GM21526 (cell line): Measurements from ENCODE around the gene DEAF1.
"Not testable (repeated sequence)": the region's sequence is repeated elsewhere in the genome, so short reads cannot be mapped to it uniquely, and the experiment has no call there.

Source experiments
- ATAC-seq: cut with Tn5 transposase; IDR thresholded peaks from one replicate; pipeline ENCODE4 v1.9.1; 2021; ENCODE audit warnings: moderate library complexity; ENCODE audit not compliant: unreplicated experiment, low FRiP score

Gene DEAF1

DNA sequence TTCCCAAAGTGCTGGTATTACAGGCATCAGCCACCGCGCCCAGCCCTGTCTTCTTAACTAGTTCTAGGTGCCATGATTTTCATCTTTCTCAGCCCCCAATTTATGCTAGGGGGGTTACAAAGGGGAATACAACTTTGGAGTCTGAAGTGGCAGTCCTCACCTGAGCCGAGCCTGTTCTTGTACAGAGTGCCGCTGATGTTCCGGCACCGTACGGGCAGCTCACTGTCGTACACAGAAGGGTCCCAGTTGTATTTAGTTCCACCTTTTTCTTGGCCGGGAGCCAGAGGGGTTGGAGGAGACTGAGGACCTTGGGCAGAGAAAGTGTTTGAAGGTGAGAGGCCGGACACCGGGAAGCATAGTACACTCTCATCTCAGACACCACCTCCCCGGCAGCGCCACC lies 7.3 kb downstream of the DEAF1 start:
- no peak for ATAC-seq

DNA sequence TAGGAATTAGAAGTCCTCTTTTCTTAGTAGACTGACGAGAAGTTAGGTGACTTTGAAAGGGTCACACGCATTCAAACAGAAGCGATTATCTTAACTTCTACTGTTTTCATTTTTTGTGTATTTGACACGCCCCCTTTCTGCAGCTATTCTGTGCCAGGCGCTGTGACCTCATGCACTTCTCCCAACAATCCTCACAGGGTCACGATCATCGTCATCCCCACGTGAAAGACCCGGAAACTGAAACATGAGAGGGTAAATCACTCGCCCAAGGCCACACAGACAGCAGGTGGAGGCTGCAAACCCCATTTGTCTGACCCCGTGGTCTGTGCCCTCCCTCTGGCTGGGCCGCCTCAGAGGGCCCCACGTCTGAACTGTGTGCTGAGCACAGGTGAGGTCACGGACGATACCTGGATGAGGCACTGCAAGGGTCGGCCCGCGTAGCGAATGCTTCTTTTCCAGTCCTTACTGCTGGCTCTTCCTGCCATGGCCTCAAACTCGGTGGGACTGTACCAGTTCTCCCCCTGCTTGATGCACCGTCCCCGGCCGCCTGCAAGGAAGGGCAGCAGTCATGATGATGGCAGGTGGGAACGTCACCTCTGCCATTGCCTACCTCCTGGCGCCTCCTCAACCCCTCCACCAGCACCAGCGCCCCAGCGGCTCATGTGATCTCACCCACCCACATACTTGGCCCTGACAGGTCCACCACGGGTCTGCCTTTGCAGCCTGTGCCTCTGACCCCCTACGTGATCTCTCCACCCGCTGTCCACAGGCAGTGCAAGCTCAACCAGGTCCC lies 8.4 kb downstream of the DEAF1 start:
- ATAC-seq, result no peak

- no peak for ATAC-seq
Measured at GRCh38 chr11:680970-681369, 14.1 kb downstream of the DEAF1 start.

DNA sequence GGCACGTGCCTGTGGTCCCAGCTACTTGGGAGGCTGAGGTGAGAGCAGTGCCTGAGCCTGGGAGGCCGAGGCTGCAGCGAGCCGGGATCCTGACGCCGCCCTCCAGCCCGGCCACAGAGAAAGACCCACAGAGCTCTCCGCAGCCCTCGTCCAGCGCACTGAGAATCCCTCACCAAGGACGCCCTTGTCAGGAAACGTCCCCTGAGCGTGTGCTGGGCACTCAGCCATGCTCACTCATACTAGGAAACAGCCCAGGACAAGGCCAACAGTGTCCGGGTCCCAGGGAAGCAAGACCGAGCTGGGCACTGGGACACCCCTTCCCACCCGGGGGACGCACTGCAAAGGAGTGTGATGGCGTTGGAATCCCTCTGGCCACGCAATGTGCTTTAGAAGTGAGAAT lies 14.5 kb downstream of the DEAF1 start:
- no peak for ATAC-seq

GRCh38 chr11:679271-680207 lies 15.5 kb downstream of the DEAF1 start:
- no peak for ATAC-seq

GRCh38 chr11:678297-678696 lies 16.7 kb downstream of the DEAF1 start:
- no peak for ATAC-seq

- ATAC-seq, result no peak
Measured at GRCh38 chr11:674406-674805, 20.6 kb downstream of the DEAF1 start.

DNA sequence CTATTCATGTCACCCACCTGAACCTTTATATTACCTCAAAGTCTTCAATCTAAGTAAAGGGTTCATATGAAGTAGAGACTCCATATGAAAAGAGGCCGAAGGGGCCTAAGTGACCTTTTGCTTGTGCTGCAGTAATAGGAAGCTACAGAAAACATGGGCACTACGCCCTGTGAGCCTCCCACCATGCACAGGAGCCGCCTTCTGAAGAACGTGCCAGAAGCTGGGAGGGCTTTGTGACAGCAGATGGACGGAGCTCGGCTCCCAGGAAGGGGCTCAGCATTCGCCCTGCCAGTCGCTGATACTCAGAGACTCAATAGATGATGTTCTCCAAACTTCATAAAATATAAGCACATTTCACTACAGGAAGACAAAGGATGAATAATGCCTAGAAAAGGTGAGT lies 21.2 kb downstream of the DEAF1 start:
- no peak for ATAC-seq

DNA sequence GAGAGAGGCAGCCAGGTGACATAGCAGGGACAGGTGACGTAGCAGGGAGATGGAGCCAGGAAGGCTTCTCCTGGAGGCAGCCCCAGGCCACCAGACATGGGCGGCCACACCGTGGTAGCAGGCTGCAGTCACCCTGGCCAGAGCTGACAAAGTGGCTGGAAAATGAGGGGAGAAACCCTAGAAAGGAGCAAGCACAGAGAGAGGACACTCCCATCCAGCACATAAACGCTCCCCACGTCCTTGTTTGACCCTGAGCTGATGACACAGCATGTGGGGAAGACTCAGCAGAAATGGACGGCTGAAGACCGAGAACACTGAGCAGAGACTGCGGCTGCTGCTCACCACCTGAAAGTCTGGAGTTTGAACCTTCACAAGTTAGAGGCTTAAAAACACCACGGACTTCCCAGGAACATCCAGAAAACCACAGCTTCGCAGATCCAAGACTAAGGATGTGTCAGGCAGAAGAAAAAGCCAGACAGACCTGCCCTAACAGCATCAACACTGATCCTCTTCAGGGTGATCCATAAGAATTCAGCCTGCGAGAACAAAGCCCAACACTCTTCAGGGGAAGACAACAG lies 29.2 kb downstream of the DEAF1 start:
- ATAC-seq, result no peak

DNA sequence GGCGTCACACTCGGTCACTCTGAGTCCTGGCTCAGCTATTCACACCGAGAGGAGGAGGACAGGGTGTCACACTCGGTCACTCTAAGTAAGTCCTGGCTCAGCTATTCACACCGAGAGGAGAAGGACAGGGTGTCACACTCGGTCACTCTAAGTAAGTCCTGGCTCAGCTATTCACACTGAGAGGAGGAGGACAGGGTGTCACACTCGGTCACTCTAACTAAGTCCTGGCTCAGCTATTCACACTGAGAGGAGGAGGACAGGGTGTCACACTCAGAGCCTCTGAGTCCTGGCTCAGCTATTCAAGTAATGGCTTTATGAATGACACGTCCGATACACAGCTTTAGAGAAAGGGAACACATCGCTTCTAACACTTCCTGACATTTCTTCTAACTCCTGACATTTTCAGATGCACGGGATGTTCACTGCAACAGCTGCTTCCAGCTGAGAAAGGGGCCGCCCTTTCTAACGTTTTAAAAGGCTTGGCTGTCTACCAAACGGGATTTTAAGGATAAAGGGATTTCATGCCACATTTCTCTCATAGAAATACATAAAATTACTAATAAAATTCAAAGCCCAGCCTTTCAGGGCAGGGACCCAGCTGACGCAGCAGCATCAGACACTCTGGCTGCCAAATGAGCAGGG lies 29.8 kb downstream of the DEAF1 start:
- no peak for ATAC-seq

DNA sequence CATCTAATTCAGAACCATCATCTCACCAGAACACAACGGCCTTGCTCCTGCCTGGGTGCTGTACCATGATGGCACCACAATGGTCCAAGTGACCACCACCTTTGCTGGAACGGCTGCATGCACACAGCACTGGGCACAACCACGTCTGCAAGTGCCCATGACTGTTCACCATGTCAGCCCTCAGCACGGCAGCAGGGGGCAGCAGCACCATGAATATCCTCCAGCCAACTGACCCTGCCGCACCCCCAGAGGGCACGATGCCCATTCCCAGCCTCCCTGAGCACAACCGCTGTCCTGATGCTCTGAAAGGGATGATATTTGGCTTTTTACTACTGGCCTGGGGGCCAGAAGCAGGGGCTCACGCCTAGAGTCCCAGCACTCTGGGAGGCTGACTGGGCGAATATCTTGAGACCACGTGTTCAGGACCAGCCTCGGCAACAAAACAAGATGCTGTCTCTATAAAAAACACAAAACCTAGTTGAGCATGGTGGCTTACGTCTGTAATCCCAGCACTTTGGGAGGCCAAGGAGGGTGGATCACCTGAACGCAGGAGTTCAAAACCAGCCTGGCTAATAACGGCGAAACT lies 32.2 kb downstream of the DEAF1 start:
- ATAC-seq, result no peak

- ATAC-seq, result no peak
Measured at GRCh38 chr11:660681-661444, 34.2 kb downstream of the DEAF1 start.

DNA sequence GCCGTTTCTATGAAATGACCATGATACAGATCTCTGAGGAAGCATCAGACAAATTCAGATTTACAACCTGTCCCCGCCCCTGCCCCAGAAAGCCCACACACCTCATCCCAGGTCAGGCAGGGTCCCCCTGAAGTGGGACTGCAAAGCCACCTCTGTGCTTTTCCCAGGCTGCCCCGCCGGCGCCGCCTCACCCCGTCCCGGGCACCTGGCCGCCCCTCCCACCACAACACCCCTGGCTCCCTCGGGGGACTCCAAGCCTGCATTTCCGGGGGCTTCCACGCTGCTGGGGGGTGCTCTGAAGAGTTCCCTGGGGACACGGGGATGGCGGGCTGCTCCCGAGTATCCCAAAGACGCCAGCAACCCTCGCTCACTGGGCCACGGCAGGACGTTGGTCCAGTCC lies 34.7 kb downstream of the DEAF1 start:
- ATAC-seq, result no peak

DNA sequence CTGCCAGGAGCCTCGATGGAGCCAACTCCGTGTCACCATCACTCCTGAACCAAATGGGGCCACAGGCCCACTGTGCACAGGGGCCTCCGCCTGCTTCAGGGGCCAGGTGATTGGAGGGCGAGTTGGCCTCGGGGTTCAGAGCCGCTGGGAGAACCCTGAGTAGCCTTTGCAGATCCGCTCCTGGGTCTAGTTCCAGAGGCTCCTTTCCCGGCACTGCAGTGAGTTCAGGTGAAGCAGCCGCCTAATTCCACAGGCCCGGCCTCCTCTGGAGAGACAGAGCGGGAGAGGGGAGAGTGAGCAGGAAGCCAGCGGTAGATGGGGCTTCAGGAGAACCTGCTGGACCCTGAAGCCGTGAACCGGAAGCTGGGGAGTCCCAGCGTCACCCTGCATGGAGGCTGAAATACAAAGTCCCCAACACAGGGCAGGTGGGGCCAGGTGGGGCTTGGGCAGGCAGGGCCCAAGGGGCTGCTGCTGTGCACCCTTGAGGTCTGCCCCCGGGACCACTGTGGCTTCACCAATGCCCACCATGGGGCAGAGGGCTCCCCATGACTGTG lies 35.4 kb downstream of the DEAF1 start:
- ATAC-seq, result no peak

GRCh38 chr11:657691-658126 lies 37.3 kb downstream of the DEAF1 start:
- no peak for ATAC-seq

- ATAC-seq, result no peak
Measured at GRCh38 chr11:656866-657265, 38.2 kb downstream of the DEAF1 start.

GRCh38 chr11:656426-656825 lies 38.6 kb downstream of the DEAF1 start:
- no peak for ATAC-seq

DNA sequence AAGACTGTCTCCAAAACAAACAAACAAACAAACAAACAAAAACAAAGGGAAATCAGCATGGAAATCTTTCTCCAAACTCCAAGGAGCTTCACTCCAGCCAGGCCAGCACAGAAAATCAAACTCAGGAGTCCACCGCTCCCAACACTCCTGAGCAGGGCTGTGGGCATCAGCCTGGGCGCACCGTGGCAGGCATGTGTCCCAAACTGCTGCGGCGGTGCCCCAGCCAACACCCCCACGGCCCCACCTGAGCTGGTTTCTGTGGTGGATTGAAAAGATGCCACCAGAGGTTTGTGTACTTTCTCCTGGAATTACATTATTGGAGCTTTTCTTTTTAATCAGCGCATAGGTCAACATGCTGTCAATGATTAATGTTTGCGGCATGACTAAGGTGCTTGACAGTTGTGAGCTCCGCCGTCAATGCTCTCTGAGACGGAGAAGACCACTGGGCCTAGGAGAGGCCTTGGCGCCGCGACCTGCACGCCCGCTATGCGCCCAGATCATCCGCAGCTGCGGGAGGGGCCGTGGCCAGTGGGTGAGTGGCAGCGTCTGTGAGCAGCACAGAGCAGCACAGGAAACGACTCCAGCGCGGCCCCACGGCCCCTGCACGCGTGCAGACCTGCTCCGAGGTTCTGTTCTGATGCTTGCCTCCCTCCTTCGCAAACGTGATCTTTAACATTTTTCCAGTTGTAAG lies 39.8 kb downstream of the DEAF1 start:
- no peak for ATAC-seq

- ATAC-seq, result not testable (repeated sequence)
Measured at GRCh38 chr11:654444-654843, 40.6 kb downstream of the DEAF1 start.
